GM12878 (cell line): ENCODE data around the gene PIGX. TPM values are rescaled to one million over a fixed set of nuclear protein-coding genes. Genes with fewer than 3 reads are reported as not detected.

Experiments
- ATAC-seq: fragments of 200-7000 bp; cut with Tn5 transposase; 3 replicates; pipeline ENCODE4 v1.9.1; 2020; ENCODE audit warnings: mild to moderate bottlenecking, moderate library complexity
- BruUV-seq: library from RNA; stranded (reverse); fragments of 400-500 nt; replicated peaks from 2 replicates; lab custom pipeline; 2021; lab: Mats Ljungman, UMichigan
- CTCF ChIA-PET: fragments of 300-600 bp; sonication (Branson Sonifier 250); formaldehyde crosslinking; extraction: SDS; loops from one replicate; lab custom pipeline; 2021; ENCODE audit warnings: inconsistent platforms; lab: Yijun Ruan, JAX
- POLR2A ChIA-PET: fragments of 350-600 bp; formaldehyde crosslinking; extraction: SDS; loops from one replicate; lab custom pipeline; 2021; ENCODE audit warnings: inconsistent platforms; lab: Charles Lee
- RAD21 ChIA-PET: fragments of 300-600 bp; sonication (Branson Sonifier 250); formaldehyde crosslinking; loops from one replicate; lab custom pipeline; 2023; ENCODE audit warnings: antibody characterized with exemption; ENCODE audit not compliant: unreplicated experiment; lab: Charles Lee
- SMC1A ChIA-PET: fragments of 300-600 bp; sonication (Branson Sonifier 250); formaldehyde crosslinking; loops from one replicate; lab custom pipeline; 2023; ENCODE audit not compliant: unreplicated experiment, uncharacterized antibody; lab: Charles Lee
- DNase-seq: peaks from one replicate; pipeline ENCODE4 v3.0.0-alpha.2; 2011; ENCODE audit warnings: low read depth, low spot score
- FAIRE-seq: peaks from 3 replicates; lab custom pipeline; 2011; peaks lifted over from hg19 to GRCh38; lab: Jason Lieb, UNC
- H2AFZ ChIP-seq: 2 replicates; pipeline ENCODE4 v1.6.0; 2011; ENCODE audit warnings: low read depth, low read length, control low read depth; ENCODE audit not compliant: control insufficient read depth
- H3K27ac ChIP-seq: 2 replicates; pipeline ENCODE4 v1.5.1; 2011; ENCODE audit warnings: control low read depth; ENCODE audit not compliant: control insufficient read depth, insufficient read depth
- H3K27me3 ChIP-seq, 2 experiments: replicated peaks in 1 of 2; 2 replicates each; pipeline versions ENCODE4 v1.6.0 to v1.6.1; 2011; ENCODE audit warnings: low read length in 1 of 2; ENCODE audit not compliant: control insufficient read depth in 2 of 2, insufficient read depth in 2 of 2
- H3K36me3 ChIP-seq, 2 experiments: 2 replicates each; pipeline ENCODE4 v1.5.1; 2011; ENCODE audit warnings: low read length in 1 of 2; ENCODE audit not compliant: control insufficient read depth in 2 of 2, insufficient read depth in 2 of 2
- H3K4me1 ChIP-seq: 2 replicates; pipeline ENCODE4 v1.6.1; 2011; ENCODE audit warnings: mild to moderate bottlenecking, low read length, moderate library complexity, mixed read lengths; ENCODE audit not compliant: control insufficient read depth, insufficient read depth
- H3K4me2 ChIP-seq: 2 replicates; pipeline ENCODE4 v1.6.0; 2011; ENCODE audit warnings: control low read depth; ENCODE audit not compliant: control insufficient read depth, insufficient read depth
- H3K4me3 ChIP-seq: fragments of 200-600 bp; sonication (generic); 2 replicates; pipeline ENCODE4 v1.5.1; 2016
- H3K79me2 ChIP-seq: 2 replicates; pipeline ENCODE4 v1.6.0; 2011; ENCODE audit warnings: low read length; ENCODE audit not compliant: control insufficient read depth, insufficient read depth
- H3K9ac ChIP-seq: 2 replicates; pipeline ENCODE4 v1.8.0; 2011; ENCODE audit warnings: low read length, control low read depth, mixed read lengths; ENCODE audit not compliant: control insufficient read depth, insufficient read depth
- H3K9me3 ChIP-seq: replicated peaks from 3 replicates; pipeline ENCODE4 v1.5.1; 2011; ENCODE audit warnings: mild to moderate bottlenecking, low read length; ENCODE audit not compliant: control insufficient read depth, insufficient read depth
- H4K20me1 ChIP-seq: 2 replicates; pipeline ENCODE4 v1.6.0; 2011; ENCODE audit not compliant: control insufficient read depth, insufficient read depth
- EGR1 ChIP-seq, 2 experiments: IDR thresholded peaks; 1 replicate in 1 of 2; 2 replicates in 1 of 2; pipeline ENCODE4 v1.6.1; 2011 to 2012; ENCODE audit warnings: low read depth in 2 of 2, low read length in 2 of 2, borderline replicate concordance in 1 of 2, mild to moderate bottlenecking in 1 of 2, moderate library complexity in 1 of 2
- ESRRA ChIP-seq: IDR thresholded peaks from 2 replicates; pipeline ENCODE4 v1.6.1; 2012; ENCODE audit warnings: mild to moderate bottlenecking, low read length, improper control_type of control experiment
- FOXK2 ChIP-seq: fragments of 450-650 bp; IDR thresholded peaks from 2 replicates; pipeline ENCODE4 v1.6.1; 2017; ENCODE audit warnings: mild to moderate bottlenecking, moderate library complexity
- IRF4 ChIP-seq: IDR thresholded peaks from 2 replicates; pipeline ENCODE4 v1.6.1; 2011; ENCODE audit warnings: low read depth, low read length
- LARP7 ChIP-seq: fragments of 450-650 bp; IDR thresholded peaks from 2 replicates; pipeline ENCODE4 v1.6.1; 2017; ENCODE audit warnings: mild to moderate bottlenecking
- NBN ChIP-seq: fragments of 450-650 bp; IDR thresholded peaks from 2 replicates; pipeline ENCODE4 v1.6.1; 2016
- PML ChIP-seq: IDR thresholded peaks from 2 replicates; pipeline ENCODE4 v1.6.1; 2012; ENCODE audit warnings: low read length, inconsistent platforms
- RAD21 ChIP-seq: IDR thresholded peaks from 2 replicates; pipeline ENCODE4 v1.6.1; 2011; ENCODE audit warnings: mild to moderate bottlenecking, low read depth, low read length, moderate library complexity; ENCODE audit not compliant: insufficient read depth
- ZBTB4 ChIP-seq: fragments of 450-650 bp; formaldehyde crosslinking; IDR thresholded peaks from 2 replicates; pipeline ENCODE4 v1.4.0; 2022; ENCODE audit warnings: mild to moderate bottlenecking, moderate library complexity
- WGBS: methylation state at CpG from one replicate; pipeline ENCODE4 v1.1.6; 2016; ENCODE audit warnings: low lambda C conversion rate; ENCODE audit not compliant: insufficient replicate concordance, insufficient coverage; ENCODE audit errors: missing lambda C conversion rate; 5-methylcytosine and 5-hydroxymethylcytosine counted together
- in situ Hi-C: fragments of 300-500 bp; cut with MboI; formaldehyde crosslinking; loops from 9 replicates; pipeline ENCODE4 v1.14.3; 2018; ENCODE audit warnings: mixed read lengths
- intact Hi-C: fragments of 100-400 bp; cut with micrococcal nuclease; formaldehyde crosslinking; loops from one replicate; pipeline ENCODE4 v1.14.2; 2022; ENCODE audit not compliant: unreplicated experiment
- polyA plus RNA-seq, 11 experiments: library from polyadenylated mRNA; depleted of rRNA in 4 of 11; unstranded in 6 of 11; stranded (reverse) in 5 of 11; fragments of >200 nt; fragmentation: Nextera tagmentation in 4 of 11; fragmentation: Illumina TruSeq in 1 of 11; extraction: Ambion mirVana in 4 of 11; extraction: Trizol in 1 of 11; gene quantifications; 1 replicate in 1 of 11; 2 replicates in 10 of 11; pipeline versions ENCODE4 v1.2.1 to v1.2.3, GENCODE V29; 2011 to 2016; ENCODE audit warnings: inconsistent platforms in 2 of 11, missing spikeins in 2 of 11, low read depth in 1 of 11
- total RNA-seq, 4 experiments: library from RNA; depleted of rRNA in 3 of 4; stranded (reverse); fragments of >200 nt in 3 of 4; fragmentation: Illumina TruSeq in 1 of 4; extraction: Trizol in 1 of 4; gene quantifications; 2 replicates each; pipeline versions ENCODE4 v1.2.1 to v1.2.3, GENCODE V29; 2013 to 2021

PIGX gene
- total and polyA plus RNA-seq, 10 of the 15 experiments (the other 5 are each of a cell fraction or from before 2014, with no cell fraction given): 3.8 to 40.0 (median 22.3) TPM

GRCh38 chr3:196662711-196663571, 49.2 kb upstream of the PIGX start:
- FAIRE-seq: no peak

More at GRCh38 chr3:196662711-196663571, 49.2 kb upstream of the PIGX start:
- Histone ChIP-seq H3K9me3 (no peaks in the 10 kb centered on the region), H2AFZ (no peak overlapping the region), H3K27me3 (no peaks in the 10 kb centered on the region), H3K9ac (no peak overlapping the region), H3K27ac (no peak overlapping the region), H3K79me2 (no peaks in the 10 kb centered on the region), H3K36me3 (peaks cover 14 to 20% of the 10 kb centered on the region in 2 experiments), H3K4me3 (no peak overlapping the region), H3K4me1 (no peaks in the 10 kb centered on the region)
- no peak for DNase-seq
- RAD21 ChIA-PET: no interaction called here
- no peak for ATAC-seq
- SMC1A ChIA-PET: interaction anchor here (0.6 to 1.4 kb wide), 2 partner anchors 22 to 201 kb away, joined by 3 read pairs; no protein-coding TSS in a partner anchor
- intact Hi-C loops: no loop called here
- POLR2A ChIA-PET: no interaction called here
- no TSS peak for BruUV-seq
- WGBS: 91% methylated on average over 13 of the region's 15 CpGs
- TF ChIP-seq IRF4: no peak
- TF ChIP-seq LARP7: no peak
- no peak for TF ChIP-seq ESRRA
- TF ChIP-seq ZBTB4 (CRISPR knock-in tag): no peak
- no peak for TF ChIP-seq FOXK2
- no peak for TF ChIP-seq NBN
- 0 out of 2 replicates have a peak, but pooled peaks have one; percentile 50 for TF ChIP-seq PML
- no peak for TF ChIP-seq EGR1 (IDR thresholded peaks at IDR 0.05; ENCODE audit: borderline replicate concordance in 1 of 2, low read depth in 2 of 2, low read length in 2 of 2)
- no peak for TF ChIP-seq RAD21
- TF ChIP-seq, all 136 proteins: peak for 1
- Histone ChIP-seq H4K20me1 (no peaks in the 10 kb centered on the region), H3K4me2 (no peak overlapping the region)
- CTCF ChIA-PET: interaction anchor here (1.0 kb wide), 1 partner anchor 15 kb away, joined by 3 read pairs; no protein-coding TSS in a partner anchor
- in situ Hi-C loops: no loop called here
